ENCODE data around the gene GPR137B.
"Not testable (repeated sequence)": the region's sequence is repeated elsewhere in the genome, so short reads cannot be mapped to it uniquely, and the experiment has no call there.

GPR137B gene, protein sequence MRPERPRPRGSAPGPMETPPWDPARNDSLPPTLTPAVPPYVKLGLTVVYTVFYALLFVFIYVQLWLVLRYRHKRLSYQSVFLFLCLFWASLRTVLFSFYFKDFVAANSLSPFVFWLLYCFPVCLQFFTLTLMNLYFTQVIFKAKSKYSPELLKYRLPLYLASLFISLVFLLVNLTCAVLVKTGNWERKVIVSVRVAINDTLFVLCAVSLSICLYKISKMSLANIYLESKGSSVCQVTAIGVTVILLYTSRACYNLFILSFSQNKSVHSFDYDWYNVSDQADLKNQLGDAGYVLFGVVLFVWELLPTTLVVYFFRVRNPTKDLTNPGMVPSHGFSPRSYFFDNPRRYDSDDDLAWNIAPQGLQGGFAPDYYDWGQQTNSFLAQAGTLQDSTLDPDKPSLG

GRCh38 chr1:236142253-236143103 is at the start of gene GPR137B:
Gene GPR137B (plus strand): TSS chr1:236142539. CDS start chr1:236142623, 84 bp downstream.
- H3K9me3 ChIP-seq (ENCODE audit: control insufficient read depth, low read length): no peaks in the 10 kb centered on the region
- peak within 1 kb of the TSS; percentile 88 for H2AFZ ChIP-seq
- TF ChIP-seq CTCF (IDR thresholded peaks at IDR 0.05): no peak
- H3K27me3 ChIP-seq (ENCODE audit: control insufficient read depth, insufficient read depth, low read length): no peaks in the 10 kb centered on the region
- peaks cover 2% of the 10 kb centered on the region for H3K4me1 ChIP-seq
- no peaks in the 10 kb centered on the region for H3K36me3 ChIP-seq (ENCODE audit: control insufficient read depth, insufficient read depth, low read length)
- peak within 1 kb of the TSS; percentile 64 for H3K4me3 ChIP-seq (ENCODE audit: low read depth, low read length)
- H3K27ac ChIP-seq: no peak within 1 kb of the TSS
- H3K4me2 ChIP-seq (ENCODE audit: low read length): peak within 1 kb of the TSS; percentile 84
- H3K9ac ChIP-seq: no peak within 1 kb of the TSS
- no peaks in the 10 kb centered on the region for H3K79me2 ChIP-seq

GRCh38 chr1:236092899-236093298 is 49.4 kb upstream of the GPR137B start:
- no peak overlapping the region for H3K9ac ChIP-seq
- H3K36me3 ChIP-seq (ENCODE audit: control insufficient read depth, insufficient read depth, low read length): no peaks in the 10 kb centered on the region
- no peaks in the 10 kb centered on the region for H3K4me1 ChIP-seq
- no peaks in the 10 kb centered on the region for H3K9me3 ChIP-seq (ENCODE audit: control insufficient read depth, low read length)
- TF ChIP-seq CTCF (IDR thresholded peaks at IDR 0.05): no peak
- no peak overlapping the region for H2AFZ ChIP-seq
- H3K27ac ChIP-seq: no peak overlapping the region
- H3K4me3 ChIP-seq (ENCODE audit: low read depth, low read length): no peak overlapping the region
- H3K79me2 ChIP-seq: no peaks in the 10 kb centered on the region
- H3K27me3 ChIP-seq (ENCODE audit: control insufficient read depth, insufficient read depth, low read length): no peaks in the 10 kb centered on the region
- no peak overlapping the region for H3K4me2 ChIP-seq (ENCODE audit: low read length)

DNA sequence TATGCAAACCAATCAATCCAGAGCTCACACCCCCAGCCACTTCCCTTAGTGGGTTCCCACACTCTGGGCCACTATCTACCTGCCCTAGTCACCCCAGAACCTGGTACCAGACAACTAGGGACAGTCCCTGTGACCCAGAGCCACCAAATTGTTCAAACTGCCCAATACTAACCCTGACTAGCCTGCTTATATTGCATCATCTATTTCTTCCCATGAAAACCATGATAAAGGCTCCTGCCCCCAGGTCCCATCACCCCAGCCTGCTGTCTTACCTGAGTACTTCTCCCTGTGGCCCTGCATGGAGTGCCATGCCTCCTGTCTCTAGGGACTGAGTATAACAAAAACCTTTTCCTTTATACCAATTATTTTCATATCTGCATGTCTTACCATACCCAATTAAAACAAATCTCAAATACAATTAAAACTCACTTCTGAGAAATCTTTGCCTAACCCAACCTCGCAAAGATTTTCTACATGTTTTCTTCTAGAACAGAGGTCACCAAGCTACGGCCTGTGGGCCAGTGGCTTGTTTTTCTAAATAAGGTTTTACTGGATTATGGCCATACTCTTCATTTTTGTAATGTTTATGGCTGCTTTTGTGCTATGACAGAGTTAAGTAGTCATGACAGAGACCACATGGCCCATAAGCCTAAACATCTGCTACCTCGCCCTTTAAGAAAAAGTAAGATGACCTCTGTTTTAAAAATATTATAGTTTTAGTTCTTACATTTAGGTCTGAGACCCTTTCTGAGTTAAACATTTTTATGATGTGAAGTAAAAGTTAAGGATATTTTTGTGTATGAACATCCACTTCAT is 46.4 kb upstream of the GPR137B start:
- Histone ChIP-seq H3K9ac (no peak overlapping the region), H3K36me3 (ENCODE audit: control insufficient read depth, insufficient read depth, low read length) (no peaks in the 10 kb centered on the region), H3K4me3 (ENCODE audit: low read depth, low read length) (no peak overlapping the region), H3K27me3 (ENCODE audit: control insufficient read depth, insufficient read depth, low read length) (no peaks in the 10 kb centered on the region), H2AFZ (no peak overlapping the region), H3K79me2 (no peaks in the 10 kb centered on the region), H3K9me3 (ENCODE audit: control insufficient read depth, low read length) (no peaks in the 10 kb centered on the region), H3K27ac (no peak overlapping the region), H3K4me1 (no peaks in the 10 kb centered on the region), H3K4me2 (ENCODE audit: low read length) (no peak overlapping the region)
- TF ChIP-seq CTCF (IDR thresholded peaks at IDR 0.05): no peak

DNA sequence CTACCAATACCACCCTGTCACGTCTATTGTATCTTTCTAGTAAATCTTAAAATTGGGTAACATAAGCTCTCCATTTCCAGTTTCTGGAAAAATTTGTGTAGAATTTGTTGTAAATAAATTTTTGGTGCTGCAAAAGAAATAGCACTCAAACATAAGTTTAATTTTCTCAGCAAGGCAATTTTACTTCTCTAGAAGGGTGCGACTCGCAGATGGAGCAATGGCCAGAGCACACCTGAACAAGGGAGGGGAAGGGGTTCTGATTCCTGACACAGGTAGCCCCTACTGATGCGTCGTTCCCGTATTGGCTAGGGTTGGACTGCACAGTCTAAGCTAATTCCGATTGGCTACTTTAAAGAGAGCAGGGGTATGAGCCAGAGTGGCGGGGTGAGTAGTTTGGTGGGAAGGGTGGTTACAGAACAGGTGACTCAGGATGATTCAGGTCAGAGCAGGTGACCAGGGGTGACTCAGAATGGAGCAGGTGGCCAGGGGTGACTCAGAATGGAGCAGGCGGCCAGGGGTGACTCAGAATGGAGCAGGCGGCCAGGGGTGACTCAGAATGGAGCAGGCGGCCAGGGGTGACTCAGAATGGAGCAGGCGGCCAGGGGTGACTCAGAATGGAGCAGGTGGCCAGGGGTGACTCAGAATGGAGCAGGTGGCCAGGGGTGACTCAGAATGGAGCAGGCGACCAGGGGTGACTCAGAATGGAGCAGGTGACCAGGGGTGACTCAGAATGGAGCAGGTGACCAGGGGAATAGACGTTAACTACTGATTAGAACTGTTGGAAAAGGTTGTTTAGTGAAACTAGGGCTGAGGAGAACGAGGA is 45.5 kb upstream of the GPR137B start:
- H3K4me1 ChIP-seq; H3K79me2 ChIP-seq; H3K9me3 ChIP-seq (ENCODE audit: control insufficient read depth, low read length); H3K27ac ChIP-seq; H2AFZ ChIP-seq; H3K9ac ChIP-seq; H3K4me3 ChIP-seq (ENCODE audit: low read depth, low read length); H3K4me2 ChIP-seq (ENCODE audit: low read length); H3K27me3 ChIP-seq (ENCODE audit: control insufficient read depth, insufficient read depth, low read length); H3K36me3 ChIP-seq (ENCODE audit: control insufficient read depth, insufficient read depth, low read length): not testable (repeated sequence)
